KBM-7 (cell line): ENCODE measurements around the gene PSRC1.

Source experiments
- DNase-seq: peaks from one replicate; pipeline ENCODE4 v3.0.0-alpha.2; 2015
- in situ Hi-C: fragments of 300-500 bp; cut with MboI; formaldehyde crosslinking; loops from 2 replicates; pipeline ENCODE4 v1.14.3; 2020; ENCODE audit warnings: low sequenced_read_pairs, low pct_unique_long_range_greater_than_20kb, mixed read lengths

The PSRC1 gene

GRCh38 chr1:109251277-109252166, 31.4 kb downstream of the PSRC1 start:
- no peak for DNase-seq
- in situ Hi-C loops = no loop called here

DNA sequence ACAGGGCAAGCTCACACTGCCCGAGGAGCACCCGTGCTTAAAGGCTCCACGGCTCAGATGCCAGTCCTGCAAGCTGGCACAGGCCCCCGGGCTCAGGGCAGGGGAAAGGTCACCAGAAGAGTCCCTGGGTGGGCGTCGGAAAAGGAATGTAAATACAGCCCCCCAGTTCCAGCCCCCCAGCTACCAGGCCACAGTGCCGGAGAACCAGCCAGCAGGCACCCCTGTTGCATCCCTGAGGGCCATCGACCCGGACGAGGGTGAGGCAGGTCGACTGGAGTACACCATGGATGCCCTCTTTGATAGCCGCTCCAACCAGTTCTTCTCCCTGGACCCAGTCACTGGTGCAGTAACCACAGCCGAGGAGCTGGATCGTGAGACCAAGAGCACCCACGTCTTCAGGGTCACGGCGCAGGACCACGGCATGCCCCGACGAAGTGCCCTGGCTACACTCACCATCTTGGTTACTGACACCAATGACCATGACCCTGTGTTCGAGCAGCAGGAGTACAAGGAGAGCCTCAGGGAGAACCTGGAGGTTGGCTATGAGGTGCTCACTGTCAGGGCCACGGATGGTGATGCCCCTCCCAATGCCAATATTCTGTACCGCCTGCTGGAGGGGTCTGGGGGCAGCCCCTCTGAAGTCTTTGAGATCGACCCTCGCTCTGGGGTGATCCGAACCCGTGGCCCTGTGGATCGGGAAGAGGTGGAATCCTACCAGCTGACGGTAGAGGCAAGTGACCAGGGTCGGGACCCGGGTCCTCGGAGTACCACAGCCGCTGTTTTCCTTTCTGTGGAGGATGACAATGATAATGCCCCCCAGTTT, 32.3 kb downstream of the PSRC1 start:
- in situ Hi-C loops = no loop called here
- DNase-seq = no peak

DNA sequence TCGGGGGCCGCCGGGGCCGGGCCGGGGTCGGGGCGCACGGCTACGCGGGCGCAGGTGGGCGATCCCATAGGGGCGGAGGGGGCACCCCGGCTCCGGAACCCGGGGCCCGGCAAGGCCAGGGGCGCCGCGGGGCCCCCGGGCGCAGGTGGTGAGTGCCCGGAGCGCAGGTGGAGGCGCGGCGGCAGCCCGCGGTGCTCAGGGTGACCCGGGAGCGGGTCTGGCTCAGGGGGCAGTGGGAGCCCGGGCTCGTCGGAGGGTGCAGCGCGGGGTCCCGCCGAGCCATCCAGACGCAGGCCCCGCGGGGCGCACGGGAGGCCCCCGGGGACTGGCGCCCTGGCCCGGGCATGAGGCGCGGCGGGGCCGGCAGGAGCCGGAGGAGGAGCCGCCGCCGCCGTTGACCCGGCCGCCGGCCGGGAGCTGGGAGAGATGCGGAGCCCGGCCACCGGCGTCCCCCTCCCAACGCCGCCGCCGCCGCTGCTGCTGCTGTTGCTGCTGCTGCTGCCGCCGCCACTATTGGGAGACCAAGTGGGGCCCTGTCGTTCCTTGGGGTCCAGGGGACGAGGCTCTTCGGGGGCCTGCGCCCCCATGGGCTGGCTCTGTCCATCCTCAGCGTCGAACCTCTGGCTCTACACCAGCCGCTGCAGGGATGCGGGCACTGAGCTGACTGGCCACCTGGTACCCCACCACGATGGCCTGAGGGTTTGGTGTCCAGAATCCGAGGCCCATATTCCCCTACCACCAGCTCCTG, 33.1 kb downstream of the PSRC1 start:
- in situ Hi-C loops = no loop called here
- no peak for DNase-seq

DNA sequence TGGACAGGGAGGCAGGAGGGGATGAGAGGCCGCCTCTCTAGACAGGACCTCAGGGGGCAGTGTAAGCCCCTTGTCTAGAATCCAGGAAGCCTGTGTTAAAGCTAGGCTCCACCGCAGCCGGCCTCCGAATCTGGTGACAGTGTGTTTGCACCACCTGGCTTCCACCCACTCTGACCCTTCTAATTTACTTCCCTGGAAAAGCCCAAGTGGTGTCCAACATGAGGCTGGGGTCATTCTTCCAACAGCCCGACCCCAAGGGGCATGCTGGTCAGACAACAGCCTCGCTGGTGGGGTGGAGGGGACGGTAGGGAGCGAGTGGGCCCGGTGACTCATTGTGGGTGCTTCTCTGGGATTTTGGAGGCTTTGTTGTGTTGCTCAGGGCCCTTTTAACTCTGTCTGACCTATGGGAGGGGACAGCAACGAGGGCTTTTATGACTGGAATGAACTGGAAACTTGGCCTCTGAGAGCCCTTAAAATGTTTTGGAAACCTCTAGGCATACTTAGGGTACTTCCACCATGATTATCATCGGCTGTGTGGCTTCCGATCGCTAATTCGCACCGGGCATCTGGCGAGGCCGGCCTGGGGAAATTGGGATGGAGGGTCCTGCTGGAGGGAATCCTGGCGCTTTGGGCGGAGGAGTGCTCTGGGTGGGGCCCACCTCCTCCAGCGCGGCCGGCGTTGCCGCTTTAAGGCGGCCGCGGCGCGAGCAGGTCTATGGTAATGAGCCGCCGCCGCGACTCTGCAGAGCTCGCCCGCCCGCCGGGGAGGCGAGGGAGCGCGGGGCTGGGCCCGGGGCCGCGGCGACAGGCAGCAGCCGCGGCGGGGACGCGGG, 33.9 kb downstream of the PSRC1 start, which contains the start of gene CELSR2:
TSS of gene CELSR2 (plus strand) at position 743 of the 833 bp plus-strand sequence. CDS start 541 bp downstream, outside the sequence.
- in situ Hi-C loops = no loop called here

GRCh38 chr1:109248444-109248796, 34.5 kb downstream of the PSRC1 start:
- in situ Hi-C loops = no loop called here

More for the DNA sequence above, 33.9 kb downstream of the PSRC1 start, which contains the start of gene CELSR2:
- peak; percentile 64 for DNase-seq

DNA sequence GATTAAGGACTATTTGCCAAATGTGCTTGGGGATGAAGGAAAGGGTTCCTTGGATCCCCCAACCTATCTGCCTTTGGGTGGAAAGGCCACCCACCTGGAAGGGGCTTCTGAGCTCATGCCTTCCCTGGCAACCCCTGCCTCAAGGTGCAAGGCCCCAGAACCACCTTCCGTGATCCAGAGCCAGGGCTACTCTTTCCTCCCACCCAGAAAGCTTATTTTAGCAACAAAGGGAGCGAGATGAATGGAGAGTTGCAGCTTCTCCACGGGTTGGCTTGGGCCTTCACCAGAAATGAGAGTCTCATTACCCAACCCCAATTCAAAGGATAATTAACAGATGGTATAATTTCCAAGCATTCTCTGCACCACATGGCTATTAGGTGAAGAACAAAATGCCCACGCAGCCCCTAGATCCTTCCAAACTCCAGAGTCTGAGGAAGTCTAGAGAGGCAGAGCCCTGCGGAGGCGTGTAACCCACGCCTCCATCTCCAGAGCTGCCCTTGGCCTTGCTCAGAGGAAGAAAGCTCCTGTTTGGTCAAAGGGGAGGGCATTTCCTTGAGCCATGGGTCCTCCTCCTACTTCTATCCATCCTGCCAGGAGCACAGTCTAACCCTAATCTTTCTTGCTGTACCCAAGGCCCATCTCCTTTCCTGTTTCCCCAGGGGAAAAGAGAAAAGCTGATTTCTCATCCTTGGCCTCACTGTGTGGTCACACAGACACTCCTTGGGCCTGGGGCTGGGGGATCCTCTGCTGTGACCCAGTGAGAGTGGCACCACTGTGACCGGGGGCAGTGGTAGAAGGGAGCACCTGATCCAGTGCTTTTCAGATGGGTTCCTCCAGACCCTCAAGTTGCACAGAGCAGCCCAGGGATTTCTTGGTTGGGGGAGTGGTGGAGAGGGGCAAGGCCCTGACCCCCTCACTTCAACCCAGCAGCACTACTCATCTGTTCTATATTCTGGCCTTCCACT, 35.3 kb downstream of the PSRC1 start:
- in situ Hi-C loops = no loop called here

More at GRCh38 chr1:109248444-109248796, 34.5 kb downstream of the PSRC1 start:
- no peak for DNase-seq

DNA sequence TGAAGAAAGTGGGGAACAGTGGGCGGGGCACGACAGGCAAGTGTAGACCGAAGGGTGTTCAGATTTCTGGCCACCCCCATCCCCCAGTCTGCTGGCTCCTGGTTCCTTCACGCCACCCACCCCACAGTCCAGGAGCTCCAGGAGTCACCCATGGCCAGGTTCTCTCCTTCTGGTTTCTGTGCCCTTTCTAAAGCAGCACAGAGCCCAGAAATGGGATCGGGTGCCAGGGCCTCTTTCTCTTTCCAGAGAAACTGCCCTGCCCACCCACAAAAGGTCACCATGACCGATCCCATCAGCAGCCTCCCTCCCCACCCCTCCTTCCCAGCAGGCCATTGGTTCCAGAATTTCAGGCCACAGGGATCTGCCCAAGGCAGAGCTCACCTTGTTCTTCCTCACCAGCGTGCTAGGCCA, 36.8 kb downstream of the PSRC1 start:
- in situ Hi-C loops = no loop called here
- no peak for DNase-seq

More for the DNA sequence above, 35.3 kb downstream of the PSRC1 start:
- DNase-seq = no peak

DNA sequence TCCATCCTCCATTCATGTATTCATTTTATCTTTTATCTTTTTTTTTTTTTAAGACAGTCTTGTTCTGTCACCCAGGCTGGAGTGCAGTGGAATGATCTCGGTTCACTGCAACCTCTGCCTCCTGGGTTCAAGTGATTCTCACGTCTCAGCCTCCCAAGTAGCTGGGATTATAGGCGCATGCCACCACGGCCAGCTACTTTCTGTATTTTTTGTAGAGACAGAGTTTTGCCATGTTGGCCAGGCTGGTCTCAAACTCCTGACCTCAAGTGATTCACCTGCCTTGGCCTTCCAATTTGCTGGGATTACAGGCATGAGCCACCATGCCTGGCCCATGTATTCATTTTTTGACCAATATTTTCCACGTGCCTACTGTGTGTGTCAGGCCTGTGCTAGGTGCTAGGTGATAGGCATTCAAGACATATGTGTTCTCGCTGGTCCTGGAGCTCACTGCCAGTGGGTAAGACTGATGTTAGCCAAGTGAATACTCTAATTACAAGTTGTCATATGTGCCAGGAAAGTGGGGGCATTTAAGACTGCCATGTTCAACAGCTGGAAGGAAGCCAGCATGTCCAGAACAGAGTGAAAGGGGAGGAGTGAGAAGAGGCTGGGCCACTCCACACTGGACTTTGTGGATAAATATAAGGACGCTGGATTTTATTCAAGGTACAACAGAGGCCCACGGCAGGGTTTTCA, 38.9 kb downstream of the PSRC1 start:
- in situ Hi-C loops = no loop called here
- no peak for DNase-seq

DNA sequence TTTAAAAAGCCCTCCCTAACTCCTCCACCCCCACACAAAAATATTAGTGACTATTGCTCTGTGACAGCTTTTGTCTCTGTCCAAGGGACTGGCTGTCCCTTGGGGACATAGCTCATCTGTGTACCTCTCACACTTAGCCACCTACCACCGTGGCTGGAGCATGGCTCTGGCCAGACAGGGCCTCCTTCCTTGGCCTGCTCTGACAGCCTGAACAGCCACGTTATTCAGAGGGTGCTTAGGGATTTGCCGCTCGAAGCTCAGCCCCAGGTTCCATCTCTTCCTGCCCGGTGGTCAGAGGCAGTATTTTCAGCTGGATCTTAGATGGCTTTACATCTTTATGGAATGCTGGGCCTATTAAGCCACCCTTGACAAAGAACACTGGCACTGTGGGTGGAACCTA, 39.7 kb downstream of the PSRC1 start:
- in situ Hi-C loops = no loop called here
- DNase-seq = no peak

DNA sequence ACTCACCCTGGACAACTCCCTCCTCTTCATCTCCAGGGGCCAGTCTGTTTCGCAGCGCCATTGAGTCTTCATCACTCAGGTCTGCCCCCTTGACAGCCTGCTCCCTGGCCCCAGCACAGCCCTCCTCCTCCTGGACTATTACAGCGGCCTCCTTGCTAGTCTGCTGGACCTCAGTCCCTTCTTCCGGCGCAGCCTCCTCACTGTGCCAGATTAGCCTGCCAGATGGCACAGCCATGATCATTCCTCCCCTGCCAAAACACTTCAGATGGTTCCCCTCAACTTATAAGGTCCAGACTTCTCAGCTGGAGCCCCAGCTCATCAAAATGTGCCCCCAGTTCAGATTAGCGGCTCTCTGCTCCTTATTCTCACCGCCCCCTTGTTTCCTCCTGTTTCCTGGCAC, 40.6 kb downstream of the PSRC1 start:
- DNase-seq = no peak
- in situ Hi-C loops = no loop called here

DNA sequence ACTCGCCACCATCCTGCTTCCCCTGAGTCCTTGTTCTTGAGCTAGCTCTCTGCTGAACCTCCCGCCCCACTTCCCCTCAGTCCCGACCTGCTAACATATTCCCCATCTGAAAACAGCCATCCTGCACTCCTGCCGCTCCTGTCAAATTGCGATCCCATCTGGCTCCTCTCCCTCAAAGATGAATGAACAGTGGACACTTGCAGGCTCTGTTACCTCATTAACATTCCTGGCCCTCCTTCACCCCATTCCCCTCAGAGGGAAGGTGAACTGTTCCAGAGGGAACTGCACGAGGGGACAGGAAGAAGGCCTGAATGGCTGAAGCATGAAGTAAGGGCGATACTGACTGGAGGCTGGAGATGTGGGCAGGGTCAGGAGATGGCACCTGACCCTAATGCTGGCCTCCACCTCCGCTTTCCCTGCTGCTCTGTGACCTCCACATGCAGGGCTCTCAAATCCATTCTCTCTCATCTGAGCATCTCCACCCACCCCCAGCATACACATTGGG, 41.1 kb downstream of the PSRC1 start:
- DNase-seq = no peak
- in situ Hi-C loops = no loop called here

DNA sequence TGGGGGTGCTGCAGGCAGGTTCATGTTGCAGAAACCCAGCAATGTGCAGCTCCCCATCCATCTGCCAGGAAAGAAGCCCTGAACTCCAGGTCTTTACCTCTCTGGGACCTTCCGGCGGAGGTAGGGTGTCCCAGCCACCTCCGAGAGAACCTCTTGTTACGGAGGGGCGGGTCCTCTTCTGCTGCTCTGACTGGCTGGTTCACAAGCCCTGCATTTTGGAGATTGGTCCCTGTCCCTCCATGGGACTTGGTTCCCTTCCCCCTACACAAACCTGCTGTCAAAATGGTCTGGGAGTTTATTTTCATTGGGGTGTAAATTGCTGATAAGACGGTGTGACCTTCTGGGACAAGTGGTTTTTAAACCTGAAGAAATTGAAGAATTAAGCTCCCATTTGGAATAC, 41.6 kb downstream of the PSRC1 start:
- in situ Hi-C loops = no loop called here
- DNase-seq = no peak

DNA sequence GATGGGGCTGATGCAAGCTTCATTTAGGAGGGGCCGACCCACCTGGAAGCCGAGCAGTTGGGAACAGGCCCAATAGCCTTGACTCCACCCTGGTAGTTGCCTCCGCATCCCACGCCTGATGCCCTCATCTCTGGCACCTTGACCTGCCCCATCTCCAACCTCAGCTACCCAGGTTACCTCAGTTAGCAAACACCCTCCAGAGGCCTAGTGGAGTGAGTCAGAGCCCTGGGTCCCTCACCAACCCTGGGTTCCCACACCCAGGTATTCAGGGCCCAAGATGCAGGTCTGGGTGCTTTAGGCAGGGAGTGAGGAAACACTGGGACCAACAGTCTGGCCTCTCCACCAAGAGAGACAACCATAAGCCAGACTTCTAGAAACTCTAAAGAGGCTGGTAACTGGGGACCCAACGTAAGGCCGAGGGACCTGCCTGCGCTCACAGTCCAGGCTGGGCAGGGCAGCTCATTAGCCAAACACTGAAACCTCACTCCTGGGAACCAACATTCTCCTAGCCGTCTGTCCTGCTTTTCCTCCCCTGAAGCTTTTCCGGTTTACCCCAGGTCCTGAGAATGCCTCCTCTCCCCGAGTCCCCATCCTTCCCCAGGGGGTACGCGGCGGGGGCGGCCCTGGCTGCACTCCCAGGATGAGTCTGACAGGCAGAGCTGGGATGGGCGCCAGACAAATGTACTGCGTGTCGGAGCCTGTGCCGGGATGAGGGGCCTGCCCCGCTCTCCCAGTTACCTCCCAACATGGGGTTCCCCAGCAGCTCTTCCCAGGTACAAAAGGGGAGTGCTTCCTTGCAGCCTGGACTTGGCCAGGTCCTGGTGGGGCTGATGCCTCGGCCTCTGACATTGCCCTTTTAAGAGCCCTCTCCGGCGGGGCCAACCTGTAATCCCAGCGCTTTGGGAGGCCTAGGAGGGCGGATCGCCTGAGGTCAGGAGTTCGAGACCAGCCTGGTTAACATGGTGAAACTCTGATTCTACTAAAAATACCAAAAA, 42.5 kb downstream of the PSRC1 start:
- peak; percentile 29 for DNase-seq
- in situ Hi-C loops = no loop called here

DNA sequence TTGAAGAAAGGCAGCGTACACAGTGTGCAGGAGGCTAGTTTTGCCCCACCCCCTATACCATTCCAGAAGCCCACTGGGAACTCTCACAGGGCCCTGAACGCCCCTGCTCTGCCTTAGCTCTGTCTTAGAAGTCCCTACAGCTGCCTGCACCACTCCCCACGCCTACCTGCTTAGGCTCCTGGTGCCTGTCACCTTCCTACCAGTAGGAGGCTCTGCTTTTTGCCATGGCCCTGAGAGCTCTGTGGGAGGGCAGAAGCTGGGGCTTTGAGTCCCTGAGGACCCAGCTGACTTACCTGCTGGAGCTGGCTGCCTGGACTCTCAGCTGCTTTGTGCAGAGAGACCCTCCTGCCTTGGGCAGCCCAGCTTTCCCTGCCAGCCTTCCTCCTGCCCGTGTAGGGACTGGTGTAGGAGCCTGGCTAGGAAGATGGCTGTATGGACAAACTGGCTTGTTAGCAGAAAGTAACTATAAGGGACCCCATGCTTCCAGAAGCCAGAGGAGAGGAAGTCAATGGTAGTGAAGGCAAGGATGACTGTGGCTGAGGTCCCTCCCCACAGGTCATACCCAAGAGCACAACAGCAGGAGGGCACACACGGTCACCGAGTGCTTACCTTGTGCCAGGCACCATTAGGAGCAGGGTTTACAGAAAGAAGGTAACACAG, 43.4 kb downstream of the PSRC1 start:
- in situ Hi-C loops = no loop called here
- peak; percentile 52 for DNase-seq

DNA sequence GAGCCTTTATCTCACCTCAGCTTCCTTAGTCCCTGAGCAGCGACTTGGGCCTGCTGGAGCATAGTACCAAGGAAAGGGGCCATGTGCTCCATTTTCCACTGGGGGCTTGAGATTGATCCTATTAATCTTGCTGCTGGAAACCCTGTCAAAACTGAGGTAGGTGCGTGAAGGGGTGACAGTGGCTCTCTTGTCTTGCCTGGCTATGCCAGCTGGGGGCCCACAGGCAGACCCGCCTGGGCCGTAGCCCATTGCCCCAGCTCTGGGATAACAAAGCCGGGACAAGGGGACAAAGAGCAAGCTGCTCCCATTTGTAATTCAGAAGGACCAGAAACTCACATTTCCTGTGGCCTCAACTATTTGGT, 43.9 kb downstream of the PSRC1 start:
- no peak for DNase-seq
- in situ Hi-C loops = no loop called here
